ENCODE results near the gene RIMBP2.
"Not testable (repeated sequence)": the region's sequence is repeated elsewhere in the genome, so short reads cannot be mapped to it uniquely, and the experiment has no call there.

Gene RIMBP2

DNA sequence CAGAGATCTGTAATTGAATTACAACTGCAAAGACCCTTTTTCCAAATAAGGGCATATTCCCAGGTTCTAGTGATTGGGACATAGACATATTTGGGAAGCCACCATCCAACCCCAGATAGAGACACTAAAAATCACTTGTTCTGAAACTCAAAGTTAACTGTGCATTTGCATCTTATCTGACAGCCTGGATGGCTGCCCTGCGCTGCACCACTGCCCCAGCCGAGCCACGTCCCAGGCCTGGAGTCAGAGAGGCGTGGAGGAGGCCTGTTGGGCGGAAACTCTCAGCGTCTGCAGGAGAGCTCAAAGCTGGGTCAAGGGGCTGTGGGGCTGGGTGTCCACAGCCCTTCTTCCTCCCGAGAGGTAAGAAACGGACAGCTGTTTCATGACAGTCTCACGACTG lies 124.4 kb downstream of the RIMBP2 start:
- no peak for DNase-seq

DNA sequence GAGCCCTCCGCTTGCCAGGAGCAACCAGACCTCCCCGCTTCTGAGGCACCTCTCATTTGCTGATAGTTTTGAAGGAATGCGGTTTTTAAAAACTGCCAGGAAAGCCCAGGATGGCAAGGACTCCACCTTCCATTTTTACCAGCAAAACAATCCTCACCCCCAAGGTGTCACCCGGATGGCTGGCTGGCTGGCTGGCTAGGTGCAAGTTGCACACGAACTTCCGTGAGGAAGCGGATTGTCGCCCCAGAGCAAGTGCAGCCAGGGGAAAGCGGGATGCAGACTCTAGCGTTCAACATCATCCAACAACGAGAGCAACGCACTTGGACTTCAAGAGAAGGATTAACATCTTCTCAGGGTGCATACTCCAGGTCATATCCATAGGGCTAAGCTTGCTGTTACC lies 125.4 kb downstream of the RIMBP2 start:
- DNase-seq: no peak

DNA sequence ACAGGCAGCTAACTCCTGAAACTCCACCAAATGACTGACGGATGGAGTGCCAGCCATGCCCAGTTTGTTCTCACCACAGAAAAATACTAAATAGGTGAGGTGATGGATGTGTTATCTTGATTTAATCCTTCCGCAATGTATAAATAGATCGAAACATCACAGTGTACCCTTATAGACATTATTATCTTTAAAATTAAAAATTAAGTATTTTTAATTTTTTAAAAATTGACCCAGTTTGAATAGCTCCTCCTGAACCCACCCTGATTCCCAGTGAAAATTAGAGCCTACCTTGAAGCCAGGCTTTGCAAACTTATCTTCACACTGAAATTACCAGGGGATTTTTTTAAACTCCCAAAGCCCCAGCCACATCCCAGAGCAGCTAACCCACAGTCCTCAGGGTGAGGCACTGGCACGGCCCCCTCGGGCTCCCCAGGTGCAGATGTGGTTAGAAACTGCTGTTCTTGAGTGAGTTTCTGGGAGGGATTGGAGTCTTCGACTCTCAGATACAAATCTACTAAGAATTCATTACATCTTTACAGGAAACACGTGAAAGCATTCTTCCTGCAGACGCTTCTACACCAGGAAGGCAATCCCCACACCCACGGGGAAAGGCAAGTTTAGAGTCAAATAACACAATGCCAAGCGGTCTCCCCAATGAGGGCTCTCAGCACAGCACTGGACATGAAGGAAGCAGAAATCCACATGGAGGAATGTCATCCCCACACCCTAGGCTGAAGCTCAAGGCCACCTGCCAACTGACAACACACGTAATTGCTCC lies 126.4 kb downstream of the RIMBP2 start:
- no peak for DNase-seq

DNA sequence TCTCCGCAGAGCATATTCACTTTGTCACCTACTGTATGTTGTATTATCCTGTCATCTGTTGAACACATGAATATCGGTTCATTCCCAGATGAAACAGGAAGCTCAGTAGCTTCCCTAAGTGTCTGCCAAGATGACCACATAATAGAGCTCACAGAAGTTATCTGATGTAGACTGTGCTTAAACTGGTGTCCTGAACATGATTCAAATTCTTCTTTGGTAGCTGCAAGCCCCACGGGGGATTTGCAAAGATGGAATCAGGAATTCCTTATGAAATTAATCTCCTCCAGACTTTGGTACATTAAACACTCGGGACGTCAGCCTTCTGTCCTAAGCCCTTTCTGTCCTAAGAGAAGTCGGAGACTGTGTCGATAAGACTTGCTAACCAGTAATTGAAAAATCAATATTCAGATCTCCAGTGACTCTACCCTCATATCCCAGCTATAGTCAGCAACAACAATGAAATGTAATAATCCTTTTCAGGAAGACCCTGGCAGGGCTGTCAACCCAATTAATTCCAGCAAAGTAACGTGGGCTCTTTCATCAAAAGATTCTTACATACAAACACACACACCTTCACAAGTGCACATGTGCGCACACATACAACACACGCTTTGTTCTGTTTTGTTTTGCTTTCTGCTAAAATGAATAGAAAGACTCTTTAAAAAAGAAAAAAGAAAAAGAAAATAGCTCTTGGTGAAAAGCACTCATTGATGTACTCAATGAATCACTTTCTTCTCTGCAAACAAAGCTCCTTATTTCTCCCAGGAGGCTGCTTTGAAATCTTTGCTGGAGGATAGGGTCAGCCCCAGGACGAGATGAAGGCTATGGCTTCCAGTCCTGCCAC lies 127.2 kb downstream of the RIMBP2 start:
- no peak for DNase-seq

DNA sequence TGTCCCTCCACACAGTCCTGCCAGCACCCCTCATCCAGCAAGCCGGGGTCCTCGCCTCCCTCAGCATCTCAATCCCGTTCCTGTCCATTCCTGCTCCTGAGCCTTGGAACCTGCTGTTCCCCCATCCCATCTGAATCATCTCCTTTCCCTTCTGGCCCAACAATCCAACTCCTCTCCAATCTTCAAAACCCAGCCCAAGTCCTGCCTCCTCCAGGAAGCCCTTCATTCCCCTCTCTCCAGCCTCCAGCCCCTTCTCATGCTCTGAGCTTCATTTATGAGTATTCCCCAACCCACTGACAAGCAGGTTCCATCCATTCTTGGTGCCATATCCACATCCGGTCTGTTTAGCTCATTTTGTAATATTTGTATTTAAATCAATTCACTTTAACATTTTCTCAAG lies 128.1 kb downstream of the RIMBP2 start:
- DNase-seq: no peak

DNA sequence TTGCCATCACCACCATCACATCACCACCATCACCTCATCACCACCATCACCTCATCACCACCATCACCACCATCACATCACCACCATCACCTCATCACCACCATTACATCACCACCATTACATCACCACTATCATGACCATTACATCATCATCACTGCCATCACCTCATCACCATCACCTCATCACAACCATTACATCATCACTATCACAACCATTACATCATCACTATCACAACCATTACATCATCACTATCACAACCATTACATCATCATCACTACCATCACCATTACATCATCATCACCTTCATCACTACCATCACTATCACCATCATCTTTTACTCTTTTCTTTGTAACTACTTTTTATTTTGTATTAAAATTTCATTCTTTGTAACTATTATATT lies 131.6 kb downstream of the RIMBP2 start:
- DNase-seq: not testable (repeated sequence)

DNA sequence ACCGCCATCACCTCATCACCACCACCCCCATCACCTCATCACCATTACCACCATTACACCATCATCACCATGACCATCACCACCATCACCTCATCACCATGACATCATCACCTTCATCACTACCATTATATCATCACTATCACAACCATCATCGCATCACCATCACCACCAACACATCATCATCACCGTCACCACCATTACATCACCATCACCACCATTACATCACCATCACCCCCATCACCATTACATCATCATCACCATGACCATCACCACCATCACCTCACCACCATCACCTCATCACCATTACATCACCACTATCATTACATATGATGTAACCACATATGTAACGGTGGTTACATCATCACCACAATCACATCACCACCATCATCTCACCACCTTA lies 132.3 kb downstream of the RIMBP2 start:
- DNase-seq: no peak

DNA sequence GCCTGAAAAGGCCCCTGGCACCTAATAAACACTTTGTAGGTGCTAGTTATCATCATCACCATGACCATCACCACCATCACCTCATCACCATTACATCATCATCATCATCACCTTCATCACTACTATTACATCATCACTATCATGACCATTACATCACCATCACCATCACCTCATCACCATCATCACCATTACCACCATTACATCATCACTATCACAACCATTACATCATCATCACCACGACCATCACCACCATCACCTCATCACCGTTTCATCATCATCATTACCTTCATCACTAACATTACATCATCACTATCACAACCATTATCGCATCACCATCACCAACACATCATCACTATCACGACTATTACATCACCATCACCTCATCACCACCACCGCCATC lies 132.8 kb downstream of the RIMBP2 start:
- DNase-seq: no peak

DNA sequence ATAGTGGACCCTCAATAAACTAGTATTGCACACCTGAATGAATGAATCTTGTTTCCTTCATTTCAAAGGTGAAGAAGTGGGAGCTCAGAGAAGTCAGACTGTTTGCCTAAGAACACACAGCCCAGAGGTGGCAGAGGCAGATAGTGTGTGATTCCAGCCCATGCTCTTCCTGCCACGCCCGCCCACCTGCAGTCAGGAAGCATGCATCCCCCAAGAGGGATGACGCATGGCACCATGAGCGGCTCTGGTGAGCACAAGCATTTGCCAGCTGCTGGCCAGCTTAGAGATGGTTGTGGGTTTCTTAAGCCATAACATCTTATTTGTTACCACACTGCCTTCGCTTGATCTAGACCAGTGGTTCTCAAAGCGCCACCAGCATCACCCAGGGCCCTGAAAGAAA lies 133.8 kb downstream of the RIMBP2 start:
- DNase-seq: no peak

DNA sequence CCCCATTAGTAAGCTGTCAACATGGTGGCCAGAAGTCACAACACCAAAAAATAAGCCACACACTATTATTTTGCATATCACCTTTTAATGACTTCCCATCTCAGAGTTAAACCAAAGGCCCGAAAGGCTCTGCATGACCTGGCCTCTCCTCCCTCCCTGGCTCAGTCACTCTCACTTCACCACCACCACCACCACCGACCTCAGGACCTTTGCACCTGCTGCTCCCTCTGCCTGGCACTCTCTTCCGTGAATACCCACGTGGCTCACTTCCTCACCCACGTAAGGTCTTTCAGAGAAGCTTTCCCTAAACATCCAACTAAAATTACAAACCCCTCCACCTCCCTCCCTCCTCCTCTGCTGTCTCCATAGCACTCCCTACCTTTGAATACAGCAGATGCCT lies 134.3 kb downstream of the RIMBP2 start:
- no peak for DNase-seq

DNA sequence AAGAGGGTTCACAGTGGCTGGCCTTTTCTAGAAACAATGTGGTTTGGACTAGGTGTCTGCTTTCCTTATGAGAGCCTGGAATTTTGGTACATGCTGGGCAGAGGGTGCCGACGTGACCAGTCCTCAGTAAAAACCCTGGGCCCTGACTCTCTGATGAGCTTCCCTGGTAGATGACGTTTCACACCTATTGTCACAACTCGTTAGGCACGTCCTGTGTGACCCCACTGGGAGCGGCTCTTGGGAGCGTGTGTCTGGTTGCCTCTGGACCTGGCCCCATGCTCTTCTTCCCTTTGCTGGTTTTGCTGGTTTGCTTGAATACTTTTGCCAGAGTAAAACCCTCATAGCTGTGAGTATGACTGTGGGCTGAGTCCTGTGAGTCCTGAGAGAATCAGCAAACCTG lies 136.9 kb downstream of the RIMBP2 start:
- DNase-seq: no peak

DNA sequence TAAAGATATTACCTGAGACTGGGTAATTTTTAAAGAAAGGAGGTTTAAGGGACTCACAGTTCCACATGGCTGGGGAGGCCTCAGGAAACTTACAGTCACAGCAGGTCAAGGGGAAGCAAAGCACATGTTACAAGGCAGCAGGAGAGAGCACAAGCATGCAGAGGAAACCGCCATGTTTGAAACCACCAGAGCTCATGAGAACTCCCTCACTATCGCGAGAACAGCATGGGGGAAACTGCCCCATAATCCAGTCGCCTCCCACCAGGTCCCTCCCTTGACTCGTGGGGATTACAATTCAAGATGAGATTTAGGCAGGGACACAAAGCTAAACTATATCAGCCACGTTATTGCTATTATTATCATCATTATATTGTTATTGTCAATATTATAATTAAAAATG lies 138.7 kb downstream of the RIMBP2 start:
- no peak for DNase-seq

DNA sequence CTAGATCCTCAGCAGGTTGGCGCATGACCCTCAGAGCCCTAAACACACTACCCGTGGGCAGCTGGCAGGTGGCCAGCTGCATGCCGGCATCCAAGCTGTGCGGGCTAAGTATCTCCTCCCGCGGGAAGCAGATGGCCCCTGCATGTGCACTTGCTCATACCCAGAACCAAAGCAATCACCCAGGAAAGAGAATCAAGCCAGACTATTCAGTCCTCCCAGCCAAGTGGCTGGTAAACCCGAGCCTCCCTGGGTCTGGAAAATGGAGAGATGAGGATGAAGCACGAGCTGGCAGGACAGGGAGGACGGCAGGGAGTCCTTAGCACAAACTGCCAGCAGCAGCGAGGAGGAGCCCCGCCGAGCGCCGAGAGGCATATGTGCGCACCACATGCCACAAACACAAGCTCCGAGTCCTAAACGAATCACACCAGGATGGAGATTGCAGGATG lies 139.7 kb downstream of the RIMBP2 start:
- no peak for DNase-seq

DNA sequence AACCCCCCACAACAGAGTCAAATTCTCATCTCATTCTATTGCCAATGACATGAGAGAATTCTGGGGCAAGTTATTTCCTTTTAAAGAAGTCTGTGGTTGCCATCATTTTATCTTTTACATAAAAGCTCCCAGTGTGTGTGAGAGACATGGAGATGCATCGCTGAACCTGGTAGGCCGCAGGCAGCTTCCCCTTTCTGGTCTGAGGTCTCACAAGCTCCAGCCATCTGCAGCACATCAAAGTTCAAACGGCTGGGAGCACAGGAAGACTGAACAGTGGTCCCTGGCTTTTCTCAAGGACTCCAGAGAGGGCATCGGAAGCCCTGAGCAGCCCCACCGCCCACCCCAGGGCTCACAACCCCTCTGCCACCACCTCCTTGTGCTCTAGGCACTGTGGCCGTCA lies 141.7 kb downstream of the RIMBP2 start:
- no peak for DNase-seq

DNA sequence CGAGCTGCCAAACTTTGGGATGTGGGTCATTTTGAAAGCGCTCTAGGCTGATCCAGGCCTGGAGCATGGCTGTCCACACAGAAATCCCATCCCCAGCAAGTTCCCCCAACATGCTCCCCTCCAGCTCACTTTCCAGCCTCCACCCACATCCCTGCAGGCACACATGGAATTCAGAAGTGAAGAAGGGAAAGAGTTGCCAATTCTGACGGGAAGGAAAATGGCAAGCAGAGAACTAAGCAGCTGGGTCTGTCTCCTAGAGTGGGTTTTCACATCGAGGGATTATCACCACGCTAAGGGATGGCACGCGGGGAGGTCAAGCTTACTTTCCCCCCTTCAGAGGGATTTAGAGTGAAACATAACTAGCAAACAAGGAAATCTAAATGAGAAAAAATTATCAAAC lies 142.3 kb downstream of the RIMBP2 start:
- DNase-seq: no peak

DNA sequence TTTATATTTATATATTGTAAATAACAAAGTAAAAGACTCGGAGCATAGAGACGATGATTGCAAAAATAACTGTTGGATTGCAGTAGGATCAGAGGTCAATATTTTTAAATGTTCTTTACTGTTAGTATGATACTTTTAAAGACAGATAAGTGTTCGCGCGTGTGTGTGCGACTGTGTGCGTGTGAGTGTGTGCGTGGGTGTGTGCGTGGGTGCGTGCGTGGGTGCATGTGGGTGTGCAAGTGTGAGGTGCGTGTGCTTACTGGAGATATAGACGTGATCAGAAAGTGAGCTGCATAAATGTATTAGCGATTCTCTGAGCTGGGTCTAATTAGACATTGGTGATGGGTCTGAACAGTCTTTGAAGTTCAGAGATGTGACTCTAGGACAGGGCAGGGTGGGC lies 142.9 kb downstream of the RIMBP2 start:
- no peak for DNase-seq

DNA sequence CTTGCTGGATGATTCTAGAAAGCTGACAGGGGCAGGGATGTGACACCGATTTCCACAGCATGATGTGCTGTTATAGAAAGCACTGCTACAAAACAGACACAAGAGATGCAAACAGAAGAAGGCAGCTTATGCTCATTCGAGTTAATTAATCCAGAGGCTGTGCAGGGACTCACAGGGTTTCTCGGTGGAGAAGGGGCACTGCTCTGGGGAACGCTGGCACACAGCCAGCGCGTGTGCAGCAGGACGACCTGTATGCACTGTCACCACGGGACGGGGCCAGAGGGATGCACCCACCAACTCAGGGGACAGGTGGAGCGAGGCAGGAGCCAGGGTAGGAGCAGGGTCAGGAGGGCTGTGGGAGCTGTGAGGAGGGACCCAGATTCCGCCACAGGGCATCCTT lies 143.5 kb downstream of the RIMBP2 start:
- no peak for DNase-seq

DNA sequence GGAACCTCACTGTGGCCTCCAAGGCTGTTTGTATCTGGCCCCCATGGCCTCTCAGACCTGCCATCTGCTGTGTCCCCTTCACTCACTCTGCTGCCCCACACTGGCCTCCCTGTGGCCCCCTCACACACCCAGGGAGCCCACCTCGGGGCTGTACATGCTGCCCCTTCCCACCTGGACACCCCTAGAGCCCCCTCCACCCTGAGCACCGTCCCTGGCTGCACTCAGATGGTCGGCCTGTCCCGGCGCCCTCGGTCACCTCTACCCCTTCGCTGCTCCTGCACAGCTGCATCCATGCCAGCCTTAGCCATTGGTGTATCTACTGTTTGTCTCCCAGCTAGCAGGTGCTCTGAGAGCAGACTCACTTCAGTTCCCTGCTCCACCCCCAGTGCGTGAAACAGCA lies 144.4 kb downstream of the RIMBP2 start:
- no peak for DNase-seq

DNA sequence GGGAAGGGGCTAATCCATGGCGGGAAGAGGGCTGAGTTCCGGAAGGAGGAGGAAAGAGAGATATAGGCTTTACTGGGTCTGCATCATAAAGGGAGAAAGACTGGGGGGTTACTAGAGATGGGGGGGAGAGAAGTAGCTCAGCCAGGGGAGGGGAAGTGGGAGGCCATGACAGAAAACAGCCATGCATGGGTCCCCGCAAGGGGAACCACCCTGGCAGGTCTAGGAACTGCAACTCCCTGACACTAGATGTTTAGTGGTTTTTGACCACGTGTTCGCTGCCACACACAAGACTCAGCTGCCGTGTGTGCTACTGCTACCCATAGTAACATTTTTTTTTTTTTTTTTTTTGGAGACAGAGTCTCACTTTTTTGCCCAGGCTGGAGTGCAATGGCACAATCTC lies 145.0 kb downstream of the RIMBP2 start:
- DNase-seq: no peak

DNA sequence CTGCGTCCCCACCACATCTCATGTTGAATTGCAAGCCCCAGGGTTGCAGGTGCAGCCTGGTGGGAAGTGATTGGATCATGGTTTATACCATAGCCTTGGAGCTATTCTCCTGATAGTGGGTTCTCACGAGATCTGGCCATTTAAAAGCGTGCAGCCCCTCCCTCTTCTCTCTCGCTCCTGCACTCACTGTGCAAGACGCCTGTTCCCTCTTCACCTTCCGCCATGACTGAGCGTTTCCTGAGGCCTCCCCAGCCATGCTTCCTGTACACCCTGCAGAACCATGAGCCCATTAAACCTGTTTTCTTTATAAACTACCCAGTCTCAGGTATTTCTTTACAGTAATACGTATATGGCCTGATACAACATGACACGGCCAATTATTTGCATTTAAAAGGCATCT lies 146.6 kb downstream of the RIMBP2 start:
- no peak for DNase-seq

DNA sequence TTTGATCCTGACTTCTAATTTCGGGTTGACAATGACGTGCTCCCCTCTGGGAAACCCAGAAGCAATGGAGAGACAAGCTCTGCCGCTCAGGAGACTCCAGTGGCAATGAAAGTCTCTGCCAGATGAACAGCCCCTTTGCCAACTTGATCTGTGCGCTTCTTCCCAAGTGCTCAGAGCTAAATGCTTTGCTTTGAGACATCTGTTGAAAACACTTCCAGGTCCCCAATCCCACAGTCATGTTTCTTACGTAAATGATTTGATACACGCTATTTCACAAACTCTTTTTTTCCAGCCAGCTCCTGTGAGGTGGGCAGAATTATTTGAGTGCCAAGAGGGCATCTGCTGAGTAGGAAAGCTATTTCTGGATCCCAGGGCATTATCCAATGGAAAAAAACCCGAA lies 147.6 kb downstream of the RIMBP2 start:
- no peak for DNase-seq

DNA sequence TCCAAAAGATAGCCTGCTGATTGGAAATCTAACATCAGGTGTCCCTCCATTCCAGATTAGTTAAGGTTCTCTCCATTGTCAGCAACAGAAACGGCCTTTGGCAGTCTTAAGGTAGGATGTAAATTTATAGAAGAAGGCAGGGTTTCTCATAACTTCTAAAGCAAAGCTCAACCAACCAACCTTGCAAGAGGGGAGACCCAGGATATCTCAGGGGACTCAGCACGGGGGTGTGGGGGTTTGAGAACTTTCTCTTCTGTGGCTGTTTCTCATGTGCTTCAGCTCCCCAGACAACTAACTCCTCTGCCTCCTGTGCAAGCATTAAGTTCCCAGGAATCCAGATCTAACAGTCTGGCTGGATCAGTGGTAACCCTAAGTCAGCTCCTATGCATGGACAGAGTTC lies 148.1 kb downstream of the RIMBP2 start:
- no peak for DNase-seq

DNA sequence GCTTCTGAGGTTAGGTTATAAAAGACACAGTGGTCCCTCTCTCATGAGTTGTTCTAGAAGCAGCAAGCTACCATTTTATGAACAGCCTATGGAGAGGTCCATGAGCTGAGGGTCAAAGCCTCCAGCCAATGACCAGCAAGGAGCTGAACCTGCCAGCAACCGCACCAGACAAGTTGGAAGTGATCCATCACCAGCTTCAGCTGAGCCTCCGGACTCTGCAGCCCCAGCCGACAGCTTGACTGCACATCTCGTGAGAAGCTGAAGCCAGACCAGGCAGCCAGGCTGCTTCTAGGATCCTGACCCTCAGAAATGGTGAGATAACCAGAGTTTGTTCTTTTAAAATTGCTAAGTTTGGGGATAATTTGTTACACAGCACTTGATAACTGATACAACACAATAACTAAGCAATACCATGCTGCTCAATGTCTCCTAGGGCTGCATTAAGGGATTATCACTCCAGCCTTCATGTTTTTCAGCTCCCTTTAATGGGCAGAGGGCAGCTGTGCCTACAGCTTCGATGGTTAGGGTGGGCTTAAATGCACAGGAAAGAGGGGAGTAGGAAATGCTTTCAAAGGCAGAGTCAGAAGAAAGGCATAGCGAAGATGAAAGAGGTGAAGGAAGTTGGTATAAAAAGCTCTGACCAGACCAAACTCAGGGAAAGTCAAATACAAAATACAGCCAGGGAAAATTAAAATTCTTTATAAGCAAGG lies 149.5 kb downstream of the RIMBP2 start:
- no peak for DNase-seq

DNA sequence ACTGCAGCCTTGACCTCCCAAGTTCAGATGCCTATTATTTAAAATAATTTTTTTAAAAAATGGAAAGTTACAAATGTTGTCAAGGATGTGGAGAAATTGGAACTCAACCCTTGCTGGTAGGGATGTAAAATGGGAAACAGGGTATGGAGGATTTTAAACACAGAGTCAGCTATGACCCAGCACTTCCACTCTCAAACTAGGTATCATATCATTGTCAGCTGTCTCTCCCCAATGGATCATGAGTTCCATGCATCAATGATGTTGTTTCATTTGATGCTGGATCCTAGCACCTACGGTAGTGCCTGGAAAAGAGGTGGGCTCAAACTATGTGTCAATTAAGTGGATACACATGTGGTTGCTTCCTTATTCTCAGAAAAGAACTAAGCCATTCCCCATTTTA lies 150.9 kb downstream of the RIMBP2 start:
- no peak for DNase-seq

Measured in NCI-H446 treated with DMSO at 0.1 percent for 48 hours (cell line).